K562 (cell line): ENCODE measurements around the gene PRRT2. TPM values are rescaled to one million over a fixed set of nuclear protein-coding genes. Genes with fewer than 3 reads are reported as not detected.

Experiments
- ATAC-seq: fragments of 200-7000 bp; cut with Tn5 transposase; 3 replicates; pipeline ENCODE4 v1.9.1; 2020; ENCODE audit warnings: moderate library complexity
- BruUV-seq: library from RNA; stranded (reverse); fragments of 400-500 nt; replicated peaks from 2 replicates; lab custom pipeline; 2021; lab: Mats Ljungman, UMichigan
- CTCF ChIA-PET: fragments of 300-600 bp; formaldehyde crosslinking; extraction: SDS; loops from one replicate; lab custom pipeline; 2021; ENCODE audit warnings: low intra/inter-chr PET ratio; lab: Yijun Ruan, JAX
- POLR2A ChIA-PET: fragments of 300-600, 350-650 bp; sonication (Branson Sonifier 250); formaldehyde crosslinking; extraction: SDS; loops from one replicate; lab custom pipeline; 2021; ENCODE audit warnings: antibody characterized with exemption, inconsistent platforms; lab: Yijun Ruan, JAX
- DNase-seq, 4 experiments: peaks; one replicate each; pipeline versions ENCODE4 v3.0.0 to v3.0.0-alpha.2; 2011 to 2018; ENCODE audit warnings: low spot score in 3 of 4, mixed read lengths in 3 of 4; ENCODE audit errors: extremely low read depth in 1 of 4
- FAIRE-seq: peaks from 2 replicates; lab custom pipeline; 2011; peaks lifted over from hg19 to GRCh38; lab: Jason Lieb, UNC
- H2AFZ ChIP-seq: 2 replicates; pipeline ENCODE4 v1.6.0; 2011; ENCODE audit warnings: low read depth, low read length, control low read depth, inconsistent platforms
- H3K27ac ChIP-seq: fragments of 200-600 bp; 3 replicates; pipeline ENCODE4 v1.8.0; 2011; ENCODE audit warnings: low read depth, mild to moderate bottlenecking, control low read depth, inconsistent platforms, low read length, moderate library complexity, mixed read lengths; ENCODE audit errors: extremely low read depth
- H3K27me3 ChIP-seq, 2 experiments: fragments of 300-600 bp in 1 of 2; 2 replicates in 1 of 2; 3 replicates in 1 of 2; pipeline versions ENCODE4 v1.6.0 to v1.8.0; 2011; ENCODE audit warnings: inconsistent platforms in 2 of 2, low read length in 2 of 2, mild to moderate bottlenecking in 1 of 2, mixed read lengths in 1 of 2, moderate library complexity in 1 of 2; ENCODE audit not compliant: control insufficient read depth in 2 of 2, insufficient read depth in 2 of 2
- H3K36me3 ChIP-seq: fragments of 300-600 bp; 3 replicates; pipeline ENCODE4 v1.8.0; 2011; ENCODE audit warnings: mild to moderate bottlenecking, low read length, inconsistent platforms; ENCODE audit not compliant: control insufficient read depth, insufficient read depth
- H3K4me1 ChIP-seq, 2 experiments: fragments of 200-600 bp in 1 of 2; replicated peaks in 1 of 2; 2 replicates in 1 of 2; 3 replicates in 1 of 2; pipeline versions ENCODE4 v1.5.1 to v1.8.0; 2011; ENCODE audit warnings: inconsistent platforms in 2 of 2, low read length in 2 of 2, mild to moderate bottlenecking in 1 of 2, mixed read lengths in 1 of 2, moderate library complexity in 1 of 2; ENCODE audit not compliant: control insufficient read depth in 2 of 2, insufficient read depth in 2 of 2
- H3K4me2 ChIP-seq: 2 replicates; pipeline ENCODE4 v1.6.1; 2011; ENCODE audit warnings: low read length, control low read depth, inconsistent platforms, mixed read lengths; ENCODE audit not compliant: insufficient read depth
- H3K4me3 ChIP-seq: fragments of 200-600 bp; sonication (generic), shearing (Covaris generic); 2 replicates; pipeline ENCODE4 v1.5.1; 2016; ENCODE audit warnings: control low read depth, inconsistent platforms
- H3K79me2 ChIP-seq: fragments of 200-600 bp; 3 replicates; pipeline ENCODE4 v1.8.0; 2011; ENCODE audit warnings: low read length, inconsistent platforms; ENCODE audit not compliant: control insufficient read depth, insufficient read depth
- H3K9ac ChIP-seq, 2 experiments: 2 replicates each; pipeline versions ENCODE4 v1.6.0 to v1.6.1; 2011; ENCODE audit warnings: low read depth in 2 of 2, low read length in 2 of 2, control low read depth in 1 of 2, inconsistent platforms in 1 of 2, mild to moderate bottlenecking in 1 of 2, mixed read lengths in 1 of 2; ENCODE audit not compliant: insufficient read depth in 1 of 2
- H3K9me1 ChIP-seq: one replicate; pipeline ENCODE4 v1.6.0; 2011; ENCODE audit warnings: inconsistent platforms, mild to moderate bottlenecking, low read length, moderate library complexity; ENCODE audit not compliant: control insufficient read depth, insufficient read depth
- H3K9me3 ChIP-seq: replicated peaks from 2 replicates; pipeline ENCODE4 v1.5.1; 2011; ENCODE audit warnings: low read depth, low read length, inconsistent platforms; ENCODE audit not compliant: control insufficient read depth, insufficient read depth
- H4K20me1 ChIP-seq: replicated peaks from 2 replicates; pipeline ENCODE4 v1.6.1; 2011; ENCODE audit warnings: low read length, inconsistent platforms, mixed read lengths; ENCODE audit not compliant: control insufficient read depth, insufficient read depth
- HDAC1 ChIP-seq, 2 experiments: fragments of 450-650 bp; IDR thresholded peaks; 2 replicates each; pipeline ENCODE4 v1.6.1; 2016 to 2017; ENCODE audit warnings: inconsistent platforms in 1 of 2, mild to moderate bottlenecking in 1 of 2, moderate library complexity in 1 of 2
- HNRNPLL ChIP-seq: fragments of 200-400 bp; formaldehyde crosslinking; IDR thresholded peaks from 2 replicates; pipeline ENCODE4 v1.6.1; 2017; ENCODE audit warnings: low read length, low read depth, mild to moderate bottlenecking; ENCODE audit not compliant: poor library complexity, severe bottlenecking
- JUNB ChIP-seq: fragments of 450-650 bp; formaldehyde crosslinking; conservative IDR thresholded peaks from 2 replicates; pipeline ENCODE4 v1.4.0; 2020; ENCODE audit warnings: mild to moderate bottlenecking
- JUND ChIP-seq, 2 experiments: IDR thresholded peaks; 2 replicates in 1 of 2; 3 replicates in 1 of 2; pipeline ENCODE4 v1.6.1; 2011; ENCODE audit warnings: borderline replicate concordance in 2 of 2, low read depth in 2 of 2, low read length in 2 of 2, improper control_type of control experiment in 1 of 2, missing biosample characterization in 1 of 2, missing genetic modification characterization in 1 of 2, missing genetic modification reagents in 1 of 2
- MAZ ChIP-seq, 2 experiments: fragments of 450-650 bp in 1 of 2; sonication (generic) in 1 of 2; formaldehyde crosslinking; IDR thresholded peaks in 1 of 2; conservative IDR thresholded peaks in 1 of 2; 2 replicates each; pipeline versions ENCODE4 v1.4.0 to v1.5.0; 2020; ENCODE audit warnings: mild to moderate bottlenecking in 1 of 2, missing genetic modification reagents in 1 of 2
- MNT ChIP-seq, 2 experiments: fragments of 450-650 bp; conservative IDR thresholded peaks; 2 replicates each; pipeline ENCODE4 v1.6.1; 2017; ENCODE audit warnings: mild to moderate bottlenecking in 2 of 2, moderate library complexity in 2 of 2
- MXI1 ChIP-seq: IDR thresholded peaks from 2 replicates; pipeline ENCODE4 v1.6.1; 2011; ENCODE audit warnings: low read depth, mild to moderate bottlenecking, improper control_type of control experiment, low read length
- NONO ChIP-seq, 2 experiments: fragments of 200-400 bp in 1 of 2; fragments of 450-650 bp in 1 of 2; formaldehyde crosslinking in 1 of 2; IDR thresholded peaks; 2 replicates each; pipeline ENCODE4 v1.6.1; 2017; ENCODE audit warnings: low read depth in 2 of 2, mild to moderate bottlenecking in 2 of 2, moderate library complexity in 2 of 2, low read length in 1 of 2
- NR2C2 ChIP-seq, 2 experiments: fragments of 200-800 bp in 1 of 2; sonication (Bioruptor generic) in 1 of 2; sonication (generic) in 1 of 2; formaldehyde crosslinking in 1 of 2; IDR thresholded peaks; 2 replicates each; pipeline versions ENCODE4 v1.6.1 to v1.8.0; 2016 to 2022; ENCODE audit warnings: mild to moderate bottlenecking in 1 of 2, missing compliant biosample characterization in 1 of 2, missing genetic modification characterization in 1 of 2, missing genetic modification reagents in 1 of 2
- OTX1 ChIP-seq: fragments of 450-650 bp; formaldehyde crosslinking; IDR thresholded peaks from 2 replicates; pipeline ENCODE4 v1.4.0; 2022; ENCODE audit warnings: mild to moderate bottlenecking
- PCBP2 ChIP-seq: fragments of 200-400 bp; formaldehyde crosslinking; IDR thresholded peaks from 2 replicates; pipeline ENCODE4 v1.6.1; 2018; ENCODE audit warnings: low read length, low read depth, mild to moderate bottlenecking, moderate library complexity; ENCODE audit not compliant: poor library complexity, severe bottlenecking
- SAP30 ChIP-seq: fragments of 200-600 bp; sonication (generic); IDR thresholded peaks from 2 replicates; pipeline ENCODE4 v1.6.1; 2012; ENCODE audit warnings: borderline replicate concordance, low read depth, mild to moderate bottlenecking, moderate library complexity, low read length, control low read depth, inconsistent platforms; ENCODE audit not compliant: insufficient read depth, poor library complexity, severe bottlenecking
- SIN3A ChIP-seq, 2 experiments: fragments of 150-350 bp in 1 of 2; IDR thresholded peaks; 2 replicates each; pipeline ENCODE4 v1.6.1; 2011 to 2016; ENCODE audit warnings: borderline replicate concordance in 2 of 2, low read depth in 2 of 2, low read length in 2 of 2, mild to moderate bottlenecking in 2 of 2, moderate library complexity in 2 of 2; ENCODE audit not compliant: control insufficient read depth in 1 of 2
- TBL1XR1 ChIP-seq, 2 experiments: IDR thresholded peaks; 2 replicates each; pipeline ENCODE4 v1.6.1; 2012; ENCODE audit warnings: improper control_type of control experiment in 2 of 2, low read length in 2 of 2, mild to moderate bottlenecking in 1 of 2
- TFAP4 ChIP-seq: sonication (generic); formaldehyde crosslinking; IDR thresholded peaks from 2 replicates; pipeline ENCODE4 v1.8.0; 2022; ENCODE audit warnings: missing genetic modification reagents, mild to moderate bottlenecking, moderate library complexity, borderline replicate concordance
- ZNF197 ChIP-seq: fragments of 200-800 bp; sonication (Bioruptor generic); IDR thresholded peaks from 2 replicates; pipeline ENCODE4 v1.6.1; 2016; ENCODE audit warnings: low read depth, missing genetic modification characterization, missing compliant biosample characterization
- ZNF717 ChIP-seq: fragments of 250-450 bp; sonication (Bioruptor Pico); IDR thresholded peaks from 2 replicates; pipeline ENCODE4 v1.5.0; 2021
- WGBS: fragments of 100-300 bp; shearing (Covaris generic); methylation state at CpG from one replicate; pipeline ENCODE4 v1.1.6; 2016; ENCODE audit warnings: low coverage, mixed read lengths; ENCODE audit not compliant: insufficient coverage; ENCODE audit errors: missing lambda C conversion rate; 5-methylcytosine and 5-hydroxymethylcytosine counted together
- in situ Hi-C: fragments of 300-500 bp; cut with MboI; formaldehyde crosslinking; loops from 4 replicates; pipeline ENCODE4 v1.15.0; 2018; ENCODE audit warnings: inconsistent platforms, mixed read lengths
- intact Hi-C: fragments of 100-400 bp; cut with micrococcal nuclease; formaldehyde crosslinking; loops from 2 replicates; pipeline ENCODE4 v1.14.2; 2022
- polyA plus RNA-seq, 8 experiments: library from polyadenylated mRNA; depleted of rRNA in 4 of 8; stranded (reverse) in 5 of 8; unstranded in 3 of 8; fragments of >200 nt; fragmentation: Nextera tagmentation in 2 of 8; fragmentation: Illumina TruSeq in 1 of 8; extraction: Ambion mirVana in 2 of 8; extraction: Trizol in 1 of 8; gene quantifications; 2 replicates each; pipeline versions ENCODE4 v1.2.1 to v1.2.3, GENCODE V29; 2011 to 2014; ENCODE audit warnings: inconsistent platforms in 1 of 8, missing spikeins in 1 of 8
- total RNA-seq, 7 experiments: library from RNA; depleted of rRNA in 6 of 7; stranded (reverse); fragments of >200 nt in 6 of 7; fragmentation: Illumina TruSeq in 2 of 7; extraction: Trizol in 2 of 7; gene quantifications; 2 replicates each; pipeline versions ENCODE4 v1.2.1 to v1.2.3, GENCODE V29; 2011 to 2021; ENCODE audit warnings: low replicate concordance in 1 of 7

Gene PRRT2
- total and polyA plus RNA-seq, 9 of the 15 experiments (the other 6 are each of a cell fraction or from before 2014, with no cell fraction given) = 0.11 to 1.0 (median 0.42) TPM; not detected in 2

- Histone ChIP-seq H3K4me2 (peak within 1 kb of the TSS; percentile 57), H3K4me3 (peak within 1 kb of the TSS; percentile 31; the same call in 1 of the 2 replicates), H3K9ac (peak within 1 kb of the TSS; percentile 12 to 54; a peak in 3 of 4 replicates), H3K27me3 (no peaks in the 10 kb centered on the region), H4K20me1 (no peaks in the 10 kb centered on the region; the same call in 1 of the 2 replicates), H3K9me3 (no peaks in the 10 kb centered on the region), H3K79me2 (peaks cover 21% of the 10 kb centered on the region), H3K36me3 (peaks cover 23% of the 10 kb centered on the region), H3K4me1 (peaks cover 17 to 49% of the 10 kb centered on the region in 2 experiments), H2AFZ (no peak within 1 kb of the TSS), H3K9me1 (peaks cover under 1% of the 10 kb centered on the region), H3K27ac (no peak within 1 kb of the TSS)
- peak in 2 of 4 experiments; percentile 51 for DNase-seq
- intact Hi-C loops = no loop called here
- in situ Hi-C loops = no loop called here
- WGBS = 10% methylated on average over 4 of the region's 4 CpGs
- POLR2A ChIA-PET = interaction anchor here (0.7 to 1.6 kb wide), 3 partner anchors 9 to 87 kb away, joined by 3 to 5 read pairs (median 3); no protein-coding TSS in a partner anchor
- FAIRE-seq = no peak
- CTCF ChIA-PET = no interaction called here
- peak; percentile 22 for ATAC-seq
- no TSS peak for BruUV-seq
- TF ChIP-seq MXI1 = peak; percentile 55; the same call in 1 of the 2 replicates
- no peak for TF ChIP-seq PCBP2
- peak; percentile 56 for TF ChIP-seq SAP30
- TF ChIP-seq TFAP4 (CRISPR knock-in tag) = peak; percentile 86
- TF ChIP-seq MAZ (CRISPR knock-in tag; conservative IDR thresholded peaks at IDR 0.05 in 1 of 2, IDR thresholded peaks at IDR 0.05 in 1 of 2) = 0 out of 4 replicates have a peak, but pooled peaks of 1 of the 2 experiments have one; percentile 12
- TF ChIP-seq NONO (IDR thresholded peaks at IDR 0.05; ENCODE audit: low read depth in 2 of 2, low read length in 1 of 2) = no peak
- 0 out of 2 replicates have a peak, but pooled peaks have one; percentile 35 for TF ChIP-seq OTX1 (CRISPR knock-in tag)
- 0 out of 4 replicates have a peak, but pooled peaks of 1 of the 2 experiments have one; percentile 23 for TF ChIP-seq MNT (conservative IDR thresholded peaks at IDR 0.05)
- no peak for TF ChIP-seq JUND (IDR thresholded peaks at IDR 0.05; ENCODE audit: borderline replicate concordance, low read depth, low read length)
- TF ChIP-seq JUND (tag; IDR thresholded peaks at IDR 0.05; ENCODE audit: borderline replicate concordance, low read depth, low read length) = no peak
- no peak for TF ChIP-seq JUNB (CRISPR knock-in tag)
- TF ChIP-seq HDAC1 (IDR thresholded peaks at IDR 0.05) = 0 out of 4 replicates have a peak, but pooled peaks of 1 of the 2 experiments have one; percentile 12
- TF ChIP-seq HNRNPLL = no peak
- TF ChIP-seq ZNF197 (CRISPR knock-in tag) = no peak
- no peak for TF ChIP-seq TBL1XR1 (IDR thresholded peaks at IDR 0.05; ENCODE audit: low read length in 2 of 2)
- TF ChIP-seq SIN3A (IDR thresholded peaks at IDR 0.05; ENCODE audit: borderline replicate concordance in 2 of 2, control insufficient read depth in 1 of 2, low read depth in 2 of 2, low read length in 2 of 2) = peak; percentile 66 to 91; a peak in 2 of 4 replicates
- TF ChIP-seq NR2C2 (CRISPR knock-in tag; IDR thresholded peaks at IDR 0.05) = no peak
- TF ChIP-seq NR2C2 (tag; IDR thresholded peaks at IDR 0.05) = peak; percentile 71
- no peak for TF ChIP-seq ZNF717 (CRISPR knock-in tag)
Measured at GRCh38 chr16:29820271-29820701, 8.3 kb downstream of the PRRT2 start, which contains the start of gene MVP. MVP (plus strand) TSS chr16:29820462; CDS start chr16:29830550, 10,088 bp downstream.
